SHP77 treated with DMSO at 0.1 percent for 48 hours (cell line): Measurements from ENCODE around the gene CIZ1.

ENCODE experiments used
- DNase-seq: peaks from one replicate; lab custom pipeline; 2025; lab: John Stamatoyannopoulos, UW

The CIZ1 gene

DNA sequence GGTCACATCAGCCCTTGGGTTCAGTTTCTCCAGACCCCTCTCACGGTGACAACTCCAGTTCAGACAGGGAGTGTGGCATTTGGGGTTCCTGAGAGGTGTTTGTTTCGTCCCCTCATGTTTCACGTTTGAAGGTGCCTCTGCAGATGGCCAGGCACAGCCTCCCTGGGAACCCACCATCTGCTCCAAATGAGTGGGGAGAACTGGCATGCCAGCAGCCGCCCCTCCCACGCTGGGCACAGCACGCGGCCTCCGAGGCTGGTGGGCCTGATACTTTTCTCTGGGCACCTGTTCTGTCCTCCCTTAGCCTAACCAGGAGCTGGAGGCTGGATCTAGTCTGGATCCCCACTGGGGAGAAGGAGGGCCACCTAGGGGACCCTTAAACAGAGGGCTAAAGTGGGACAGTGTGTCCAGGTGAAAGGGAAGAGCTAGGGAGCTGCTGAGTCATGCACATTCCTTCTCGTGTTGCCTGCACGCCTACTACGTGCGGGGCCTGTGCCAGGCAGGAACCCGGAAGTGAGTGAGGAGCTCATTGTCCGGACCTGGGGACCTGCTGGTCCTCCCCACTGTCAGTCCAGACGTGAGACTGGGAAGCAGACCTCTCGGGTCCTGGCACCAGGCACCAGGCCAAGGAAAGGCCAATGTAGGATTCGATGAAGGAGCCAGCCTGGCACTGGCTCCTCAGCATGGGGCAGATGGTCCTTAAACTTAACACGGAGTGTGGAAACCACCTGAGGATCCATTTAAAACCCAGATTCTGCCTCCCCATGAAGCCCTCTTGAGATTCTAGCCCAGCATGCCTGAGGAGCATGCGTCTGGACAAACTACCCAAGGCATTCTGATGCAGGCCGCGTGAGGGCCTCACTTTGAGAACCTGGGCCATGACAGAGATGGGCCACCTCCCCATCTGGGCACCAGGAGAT, 23.5 kb upstream of the CIZ1 start:
- no peak for DNase-seq

DNA sequence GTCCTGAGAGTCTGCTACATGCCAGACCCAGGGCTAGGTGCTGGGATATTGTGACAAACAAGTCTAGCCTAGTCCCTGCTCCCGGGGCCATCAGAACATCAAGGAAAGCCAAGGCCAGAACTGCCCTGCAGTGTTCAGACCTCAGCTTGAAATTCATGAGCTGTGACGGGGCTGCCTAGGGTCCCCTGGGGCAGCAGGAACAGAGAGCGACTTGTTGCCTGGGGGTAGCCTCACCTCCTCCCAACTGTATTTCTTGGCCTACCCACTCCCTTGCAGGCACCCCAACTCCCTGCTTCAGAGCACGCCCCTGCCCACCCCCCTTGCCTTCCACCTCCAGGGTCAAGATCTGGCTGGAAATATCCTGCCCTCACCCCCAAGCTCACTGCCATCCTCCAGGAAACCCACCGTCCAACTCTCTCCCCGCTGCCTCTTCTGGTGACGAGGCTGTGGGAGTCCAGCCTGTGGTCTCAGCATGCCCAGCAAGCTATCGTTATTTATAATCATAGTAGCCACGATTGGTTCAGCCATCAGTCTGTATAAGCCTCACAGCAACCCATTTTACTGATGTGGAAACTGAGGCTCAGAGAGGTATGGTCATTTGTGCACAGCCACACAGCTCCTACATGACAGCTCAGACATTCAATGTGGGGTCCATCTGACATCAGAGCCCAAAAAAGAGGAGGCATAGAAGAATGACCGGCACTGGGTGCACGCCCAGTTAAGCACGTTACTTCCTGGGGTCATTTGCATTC, 22.6 kb upstream of the CIZ1 start:
- DNase-seq: no peak

GRCh38 chr9:128211981-128212281, 20.6 kb upstream of the CIZ1 start:
- DNase-seq: no peak

- no peak for DNase-seq
These were observed 20.0 kb upstream of the CIZ1 start for GRCh38 chr9:128211186-128211980.

DNA sequence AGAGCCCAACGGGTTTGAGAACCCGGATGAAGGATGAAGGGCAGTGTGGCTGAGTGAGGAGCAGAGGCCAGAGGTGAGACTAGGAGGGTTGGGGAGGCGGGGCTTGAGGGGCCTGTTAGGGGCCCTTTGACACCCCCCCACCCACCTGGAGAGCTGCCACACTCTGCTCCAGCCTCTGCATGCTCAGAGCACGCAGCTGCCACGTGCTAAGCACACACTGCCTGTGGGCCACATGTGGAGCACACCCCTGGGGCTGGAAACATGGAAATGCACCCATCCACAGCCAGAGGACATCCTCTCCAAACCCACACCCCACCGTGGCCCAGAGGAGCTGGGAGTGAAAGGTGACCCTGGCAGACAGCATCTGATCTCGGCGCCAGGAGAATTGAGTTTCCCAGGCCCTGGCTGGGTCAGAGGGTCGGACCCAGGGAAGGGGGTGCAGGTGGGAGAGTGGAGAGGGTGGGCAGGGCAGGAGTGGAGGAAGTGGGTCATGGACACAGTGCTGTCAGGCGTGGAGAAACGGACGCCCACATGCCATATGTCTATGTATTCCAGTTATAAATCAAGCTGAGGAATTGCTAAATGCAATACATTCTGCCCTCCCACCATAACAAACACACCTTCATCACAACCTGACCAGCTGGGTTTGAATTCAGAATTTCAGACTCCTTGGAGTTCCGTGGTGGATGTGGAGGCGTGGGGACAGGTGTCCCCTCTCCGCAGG, 17.7 kb upstream of the CIZ1 start:
- DNase-seq: no peak

DNA sequence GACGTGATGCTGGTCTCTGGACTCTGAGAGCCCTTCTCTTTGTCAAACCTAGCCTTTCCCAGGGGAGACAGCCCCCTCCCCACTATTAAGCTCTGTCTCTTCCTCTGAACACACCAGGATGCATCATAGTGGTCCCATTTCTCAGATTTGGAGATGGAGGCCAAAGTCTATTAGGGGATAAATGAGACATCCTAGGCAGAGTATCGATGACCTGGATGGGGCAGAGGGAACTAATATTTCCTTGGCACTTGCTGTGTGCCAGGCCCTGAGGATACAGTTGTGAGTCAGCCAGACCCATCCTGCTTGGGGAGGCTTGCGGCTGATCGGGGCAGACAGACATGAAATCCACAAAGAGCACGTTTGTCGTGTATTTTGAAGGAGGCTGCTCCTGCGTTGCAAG, 17.0 kb upstream of the CIZ1 start:
- no peak for DNase-seq

- DNase-seq: no peak
These were observed 15.8 kb upstream of the CIZ1 start for GRCh38 chr9:128206916-128207910.

GRCh38 chr9:128206484-128206883, 15.1 kb upstream of the CIZ1 start:
- no peak for DNase-seq

DNA sequence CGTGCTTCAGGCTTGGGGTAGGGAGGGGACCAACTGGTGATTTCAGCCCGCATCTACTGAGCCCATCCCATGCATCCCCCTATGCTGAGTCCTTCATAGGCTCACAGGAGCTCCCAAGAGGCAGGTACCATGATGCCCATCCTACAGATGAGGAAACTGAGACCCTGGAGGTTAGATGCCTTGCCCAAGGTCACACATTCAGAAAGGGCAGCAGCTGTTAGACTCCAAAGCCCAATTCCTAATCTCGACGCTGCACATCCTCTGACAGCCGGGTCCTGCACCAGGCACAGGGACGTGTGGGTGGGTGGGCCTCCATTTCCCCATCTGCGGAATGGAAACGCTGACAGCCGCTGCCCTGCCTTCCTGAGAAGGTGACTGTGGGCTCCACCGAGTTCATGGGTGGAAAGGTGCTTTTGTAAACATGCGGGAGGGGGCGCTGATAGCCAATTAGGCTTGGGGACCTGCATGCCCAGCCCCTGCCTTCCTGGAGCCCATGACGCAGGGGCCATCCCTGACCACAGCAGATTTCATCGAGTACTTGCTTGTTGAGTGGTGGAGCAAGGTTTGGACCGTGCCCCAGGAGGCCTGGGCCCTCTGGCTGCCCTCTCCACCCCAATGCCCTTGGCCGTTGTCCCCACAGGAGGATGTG, 14.0 kb upstream of the CIZ1 start:
- no peak for DNase-seq

DNA sequence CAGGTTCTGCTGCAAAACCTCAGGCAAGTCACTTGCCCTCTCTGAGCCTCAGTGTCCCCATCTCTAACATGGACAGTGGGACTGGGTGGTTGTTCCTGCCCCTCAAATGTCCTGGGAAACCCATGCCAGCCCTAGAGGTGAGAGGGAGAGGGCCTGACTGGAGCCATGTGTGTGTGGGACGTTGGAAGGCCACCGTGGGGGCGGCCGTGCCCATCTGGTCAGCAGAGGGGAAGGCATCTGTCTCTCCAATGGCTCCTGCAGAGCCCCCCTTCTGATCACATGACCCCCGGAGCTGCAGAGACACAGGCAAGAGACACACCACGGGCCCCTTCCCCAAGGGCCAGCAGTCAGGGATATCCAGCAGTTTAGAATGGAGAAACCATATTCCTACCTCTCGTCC, 13.5 kb upstream of the CIZ1 start:
- DNase-seq: no peak

DNA sequence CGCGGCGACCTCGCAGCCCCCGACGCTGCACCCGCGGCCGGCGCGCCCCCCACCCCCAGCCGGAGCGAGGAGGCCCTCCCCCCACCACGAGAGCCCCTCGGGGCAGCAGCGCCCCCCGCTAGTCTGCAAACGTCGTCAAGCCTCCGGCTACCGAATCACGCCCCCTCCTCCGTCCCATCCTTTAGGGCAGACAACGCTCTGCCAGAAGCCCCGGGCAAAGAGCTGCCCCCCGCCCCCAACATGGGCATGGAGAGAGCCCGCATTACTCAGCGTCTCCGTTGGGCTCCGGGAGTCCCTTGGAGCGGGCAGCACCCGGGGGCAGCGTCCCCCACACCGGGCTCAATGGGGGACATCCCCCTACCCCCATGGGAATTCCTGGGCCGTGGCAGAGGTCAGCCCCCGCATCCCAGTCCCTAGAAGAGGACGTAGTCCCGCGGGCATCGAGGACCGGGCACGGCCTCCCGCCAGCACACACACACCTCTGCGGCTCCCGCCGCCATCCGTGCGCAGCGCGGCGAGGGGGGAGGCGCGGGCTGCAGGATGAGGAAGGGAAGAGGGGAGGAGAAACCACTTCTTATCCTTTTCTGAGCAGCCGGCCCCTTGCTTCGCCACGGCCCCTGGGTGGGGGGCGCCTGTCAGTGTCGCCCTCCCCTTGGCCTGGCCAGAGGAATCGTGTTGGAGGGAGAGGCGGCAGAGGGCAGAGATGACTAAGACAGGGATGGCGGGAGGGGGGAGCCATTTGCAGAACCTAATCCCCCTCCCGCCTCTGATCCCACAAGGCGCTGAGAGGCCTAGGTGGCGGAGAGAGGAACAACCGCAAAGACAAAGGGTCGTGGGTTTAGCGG, 12.6 kb upstream of the CIZ1 start:
- peak; percentile 16 for DNase-seq

DNA sequence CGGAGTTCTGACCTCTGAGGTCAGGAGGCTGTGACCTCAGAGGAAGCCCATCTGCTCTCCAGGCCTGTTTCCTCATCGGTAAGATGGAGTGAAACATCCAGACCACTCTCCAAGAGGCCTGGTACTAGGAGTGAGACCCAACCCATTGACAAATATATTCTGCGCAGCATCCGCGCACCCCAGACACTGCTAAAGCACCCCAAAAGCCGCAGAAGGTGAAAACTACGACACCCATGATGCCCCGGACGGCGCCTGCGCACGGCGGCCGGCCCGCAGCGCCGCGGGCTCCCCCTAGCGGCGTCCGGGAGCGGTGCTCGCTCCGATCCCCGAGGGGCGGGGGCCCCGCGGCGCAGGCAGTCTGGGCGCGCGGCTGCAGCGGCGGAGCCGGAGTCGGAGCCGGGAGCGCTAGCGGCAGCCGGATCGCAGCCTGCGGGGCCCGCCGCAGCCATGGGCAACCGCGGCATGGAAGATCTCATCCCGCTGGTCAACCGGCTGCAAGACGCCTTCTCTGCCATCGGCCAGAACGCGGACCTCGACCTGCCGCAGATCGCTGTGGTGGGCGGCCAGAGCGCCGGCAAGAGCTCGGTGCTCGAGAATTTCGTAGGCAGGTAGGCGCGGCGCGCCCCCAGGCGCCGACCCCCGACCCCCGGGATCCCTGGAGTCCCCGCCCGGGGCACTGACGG, 11.8 kb upstream of the CIZ1 start, which contains the start of gene DNM1:
Gene DNM1, plus strand, starts transcription at position 356 of the 683 bp plus-strand sequence. Its CDS starts 92 bp downstream, at position 448.
- DNase-seq: peak; percentile 27

DNA sequence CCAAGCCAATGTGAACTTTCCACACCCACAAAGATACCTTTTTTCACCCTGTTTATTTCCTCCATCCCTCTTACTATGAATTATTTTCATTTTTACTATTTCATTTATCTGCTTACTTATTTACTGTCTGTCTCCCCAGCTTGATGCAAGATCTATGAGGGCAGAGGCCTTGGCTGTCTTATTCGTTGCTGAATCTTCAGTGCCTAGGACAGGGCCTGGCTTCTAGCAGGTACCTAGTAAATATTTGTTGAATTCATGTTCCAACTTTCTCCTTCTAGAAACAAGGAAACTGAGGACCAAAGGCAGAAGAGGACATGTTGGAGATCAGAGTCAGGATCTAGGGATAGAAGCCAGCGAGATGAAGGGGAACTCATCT, 11.3 kb upstream of the CIZ1 start:
- DNase-seq: no peak

DNA sequence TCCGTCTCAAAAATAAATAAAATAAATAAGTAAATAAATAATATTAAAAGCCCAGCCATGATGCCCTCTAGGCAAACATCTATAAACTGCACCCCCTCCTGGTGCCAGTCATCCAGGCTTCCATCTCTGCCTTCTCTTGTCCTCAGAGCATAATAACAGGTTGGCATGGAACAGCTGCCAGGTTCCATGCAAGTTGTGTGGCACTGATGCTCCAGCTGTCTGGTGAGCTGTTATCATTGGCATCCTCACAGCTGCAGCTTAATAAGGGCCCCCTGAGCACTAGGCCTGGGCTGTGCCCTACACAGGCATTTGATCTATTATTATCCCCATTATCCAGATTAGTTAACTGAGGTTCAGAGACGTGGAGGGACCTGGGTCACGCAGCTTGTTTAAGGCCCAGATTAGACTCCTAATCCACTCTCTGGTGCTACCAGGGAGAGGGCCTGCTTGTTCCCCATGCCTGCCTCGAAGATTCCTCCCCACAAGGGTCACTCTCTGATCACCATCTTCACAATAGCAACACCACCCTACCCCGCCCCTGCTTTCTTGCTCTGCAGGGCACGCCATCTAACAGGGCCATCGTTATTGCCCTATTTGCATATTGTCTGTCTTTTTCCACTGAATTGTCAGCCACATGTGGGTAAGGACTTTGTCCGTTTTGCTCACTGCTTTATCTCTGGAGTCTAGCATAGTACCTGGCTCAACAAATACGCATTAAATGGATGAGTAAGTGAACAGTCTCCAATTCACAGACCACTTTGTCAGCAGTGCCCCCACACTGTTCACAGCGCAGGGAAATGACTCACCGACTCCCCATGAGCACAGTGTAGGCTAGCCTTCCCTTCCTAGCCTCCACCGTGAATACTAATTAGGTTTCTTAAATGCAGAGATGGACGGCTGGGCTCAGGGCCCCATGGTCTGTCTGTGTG, 10.3 kb upstream of the CIZ1 start:
- no peak for DNase-seq

- no peak for DNase-seq
These were observed 2.2 kb upstream of the CIZ1 start for GRCh38 chr9:128193469-128194096.

GRCh38 chr9:128192601-128193371, 1.4 kb upstream of the CIZ1 start:
- peak; percentile 85 for DNase-seq
